Left colon (tissue), 2 donors: ENCODE results near the gene ANKRD34C. TPM values are rescaled to one million over a fixed set of nuclear protein-coding genes. Genes with fewer than 3 reads are reported as not detected.
A peak's percentile ranks its signal among the peaks of the same experiment; 100 is the strongest.
"Not testable (repeated sequence)": the region's sequence is repeated elsewhere in the genome, so short reads cannot be mapped to it uniquely, and the experiment has no call there.

Source experiments
- ATAC-seq: fragments of 200-7000 bp; cut with Tn5 transposase; one replicate; pipeline ENCODE4 v1.9.1; 2020; ENCODE audit warnings: mild to moderate bottlenecking, moderate library complexity
- DNase-seq, 2 donors: peaks; one replicate each; pipeline ENCODE4 v3.0.0-alpha.2; 2020
- intact Hi-C, 2 donors: fragments of 100-400 bp; cut with DNase I in 1 of 2; cut with micrococcal nuclease in 1 of 2; formaldehyde crosslinking; loops; one replicate each; pipeline versions ENCODE4 v1.11.2 to v1.14.0; 2022; cut with DNase I, micrococcal nuclease
- total RNA-seq, 2 donors: library from RNA; stranded (reverse); fragmentation: NEBNext Ultra II Directional; extraction: Animal tissue kit (Norgen Biotek cat#: 25700); gene quantifications; one replicate each; pipeline ENCODE4 v1.2.1, GENCODE V29; 2021
- donor health status: DM: no; HTN: no; CAD: no.
- donor health status: DM: yes; HTN: yes; CAD: no.

ANKRD34C gene
- total RNA-seq, 2 donors from 2014 or later: not detected

DNA sequence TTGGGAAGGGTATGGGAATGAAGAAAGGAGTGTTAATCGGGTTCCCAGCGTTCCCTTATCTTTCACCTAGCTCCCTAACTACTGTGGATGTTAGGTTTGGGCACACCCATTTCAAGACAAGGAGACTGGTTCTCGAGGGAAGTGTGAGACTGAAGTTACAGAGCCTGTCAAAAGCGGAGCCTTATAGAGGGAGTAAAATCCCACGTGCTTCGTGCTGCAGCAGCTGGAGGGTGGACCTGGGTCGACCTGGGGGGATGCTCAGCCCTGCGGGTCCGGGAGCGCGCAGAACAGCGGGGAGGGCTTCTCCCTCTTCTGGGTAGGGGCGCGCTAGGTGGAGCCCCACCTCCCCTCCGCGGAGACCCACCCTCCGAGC lies 28.1 kb downstream of the ANKRD34C start:
- peak in 1 of 2 donors; percentile 30 for DNase-seq
- peak; percentile 37 for ATAC-seq
- intact Hi-C loops: no loop called here

DNA sequence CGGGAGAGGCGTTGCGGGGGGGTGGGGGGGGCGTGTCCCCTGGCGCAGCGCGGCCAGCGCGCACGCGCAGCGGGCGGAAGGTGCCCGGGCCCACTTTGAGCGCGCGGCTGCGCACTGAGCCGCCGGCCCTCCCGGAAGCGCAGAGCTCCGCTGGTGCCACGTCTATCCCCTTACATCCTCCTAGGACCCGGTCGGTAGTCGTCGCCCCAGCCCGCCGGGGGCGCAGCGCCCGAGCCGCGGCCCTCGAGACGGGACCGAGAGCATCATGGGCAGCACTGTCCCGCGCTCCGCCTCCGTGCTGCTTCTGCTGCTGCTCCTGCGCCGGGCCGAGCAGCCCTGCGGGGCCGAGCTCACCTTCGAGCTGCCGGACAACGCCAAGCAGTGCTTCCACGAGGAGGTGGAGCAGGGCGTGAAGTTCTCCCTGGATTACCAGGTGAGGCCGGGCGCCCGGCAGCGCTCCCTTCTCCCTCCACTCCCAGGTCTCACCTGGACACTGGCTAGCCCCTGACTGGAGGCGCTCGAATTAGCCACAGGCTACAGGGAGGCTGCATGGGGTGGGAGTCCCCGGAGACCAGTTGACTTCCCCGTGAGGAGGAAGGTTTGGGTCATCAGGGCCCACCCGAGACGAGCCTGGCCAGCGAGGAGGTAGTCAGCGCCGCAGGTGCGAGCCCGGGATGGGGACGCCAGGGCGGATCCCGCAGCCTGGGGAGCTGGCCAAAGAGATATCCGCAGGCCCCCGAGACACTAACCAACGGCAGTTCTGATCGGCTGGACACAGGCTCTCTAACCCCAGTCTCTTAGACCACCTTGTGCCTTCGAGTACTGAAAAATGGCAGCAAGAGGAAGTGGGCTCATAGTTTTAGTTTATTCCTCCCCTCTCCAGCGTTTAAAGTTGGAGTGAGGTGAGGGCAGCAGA lies 28.7 kb downstream of the ANKRD34C start, which contains the start of gene TMED3:
TSS of gene TMED3 (plus strand) at position 128 of the 916 bp plus-strand sequence. CDS start at position 266, 138 bp downstream.
- ATAC-seq (peak; percentile 98), DNase-seq (peak; percentile 76 to 84)
- intact Hi-C loops: no loop called here

DNA sequence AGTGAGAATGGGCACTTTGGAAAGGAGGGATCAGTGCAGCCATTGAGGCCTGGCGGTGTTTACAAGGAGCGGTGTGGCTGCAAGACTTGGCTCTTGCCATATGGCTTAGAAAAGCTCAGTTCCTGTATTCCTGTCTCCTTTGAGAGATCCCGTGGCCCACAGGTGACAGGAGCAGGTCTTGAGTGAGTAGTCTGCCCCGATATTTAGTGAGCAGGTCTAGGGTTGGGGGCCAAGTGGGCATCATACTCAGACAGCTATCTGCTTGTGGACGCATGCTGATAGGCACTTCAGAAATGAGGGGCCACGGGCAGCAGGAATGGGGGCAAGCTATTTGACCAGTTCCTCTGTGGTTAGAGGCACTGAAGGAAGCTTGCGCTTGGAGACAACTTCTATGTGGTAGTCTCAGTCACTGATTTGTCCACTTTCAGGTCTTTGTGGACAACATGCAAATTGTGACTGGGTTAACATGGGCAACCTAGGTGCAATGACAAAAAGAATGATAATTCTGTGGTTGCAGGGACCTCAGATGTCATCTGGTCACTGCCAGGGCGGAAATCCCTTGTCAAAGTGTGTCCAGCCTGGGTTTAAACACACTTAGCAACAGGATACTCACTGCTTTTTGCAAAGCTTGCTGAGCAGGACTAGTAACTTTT lies 29.5 kb downstream of the ANKRD34C start:
- ATAC-seq (peak; percentile 17), DNase-seq (peak in 1 of 2 donors; percentile 6)
- intact Hi-C loops: no loop called here

DNA sequence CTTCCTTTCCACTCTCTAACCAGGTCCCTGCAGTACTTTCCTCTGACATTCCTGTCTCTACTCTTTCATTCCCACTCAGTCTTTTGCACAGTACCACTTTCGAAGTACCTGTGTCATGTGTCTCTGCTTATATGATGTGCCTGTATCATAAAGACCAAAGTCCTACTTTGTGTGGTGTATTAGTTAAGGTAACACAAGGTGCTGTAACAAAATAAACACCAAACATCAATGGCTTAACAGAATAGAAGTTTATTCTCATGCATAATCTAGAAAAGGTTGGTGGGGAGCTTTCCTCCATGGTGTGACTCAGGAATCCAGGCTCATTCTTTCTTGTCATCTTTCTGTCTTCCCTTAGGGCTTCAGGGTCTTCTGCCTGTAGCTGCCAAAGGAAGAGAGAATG lies 31.7 kb downstream of the ANKRD34C start:
- no peak for ATAC-seq
- intact Hi-C loops: no loop called here
- DNase-seq: no peak

DNA sequence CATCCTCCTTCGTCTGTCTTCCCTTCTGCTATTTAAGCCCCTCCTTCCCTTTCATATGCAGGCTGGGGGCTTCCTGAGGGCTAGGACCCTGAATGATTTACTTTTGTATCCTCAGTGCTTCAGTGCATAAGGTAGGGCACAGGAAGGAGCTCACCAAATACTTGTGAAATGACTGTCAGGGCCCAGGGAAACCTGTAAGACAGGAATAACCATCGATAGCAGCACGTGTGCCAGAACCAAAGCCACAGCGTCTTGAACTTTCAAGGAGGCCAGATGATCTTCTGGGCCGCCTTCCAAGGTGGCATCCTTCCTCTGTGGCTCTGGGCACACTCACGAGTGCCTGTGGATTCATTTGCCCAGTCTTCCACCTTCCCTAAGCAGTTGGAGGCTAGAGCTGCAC lies 32.3 kb downstream of the ANKRD34C start:
- DNase-seq (no peak), ATAC-seq (no peak)
- intact Hi-C loops: no loop called here

DNA sequence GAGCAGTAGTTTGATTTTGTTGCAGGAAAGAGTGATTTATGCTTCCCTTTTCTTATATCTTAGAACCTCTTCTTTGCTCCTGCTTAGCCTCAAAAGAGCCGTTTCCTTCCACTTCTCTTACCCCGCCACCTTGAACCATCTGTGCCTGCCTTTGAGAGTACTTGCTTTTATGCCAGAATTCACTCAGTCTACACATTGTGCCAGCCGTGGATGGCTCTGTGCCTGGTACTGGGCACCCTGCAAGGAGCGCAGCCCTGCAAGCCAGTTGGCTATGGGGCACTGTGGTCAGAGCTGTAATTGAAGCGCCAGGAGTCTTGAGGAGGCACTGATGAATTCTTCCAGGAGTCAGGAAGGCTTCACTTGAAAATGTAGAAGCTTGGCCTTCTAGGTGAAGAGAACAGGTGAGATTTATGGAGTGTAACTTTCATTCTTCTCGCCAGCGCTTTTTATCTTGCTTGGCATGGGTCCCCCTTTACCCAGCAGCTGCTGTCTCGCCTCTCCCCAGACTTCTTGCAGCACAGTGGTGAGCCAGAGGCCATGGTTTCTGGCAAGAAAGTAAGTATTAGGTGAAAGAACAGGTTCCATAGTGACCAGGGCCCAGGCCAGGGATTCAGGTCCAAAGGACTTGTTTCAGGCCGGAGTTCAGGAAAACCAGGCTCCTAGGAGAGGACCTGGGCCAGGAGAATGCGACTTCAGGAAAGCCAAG lies 33.3 kb downstream of the ANKRD34C start:
- intact Hi-C loops: no loop called here
- DNase-seq (no peak), ATAC-seq (no peak)

DNA sequence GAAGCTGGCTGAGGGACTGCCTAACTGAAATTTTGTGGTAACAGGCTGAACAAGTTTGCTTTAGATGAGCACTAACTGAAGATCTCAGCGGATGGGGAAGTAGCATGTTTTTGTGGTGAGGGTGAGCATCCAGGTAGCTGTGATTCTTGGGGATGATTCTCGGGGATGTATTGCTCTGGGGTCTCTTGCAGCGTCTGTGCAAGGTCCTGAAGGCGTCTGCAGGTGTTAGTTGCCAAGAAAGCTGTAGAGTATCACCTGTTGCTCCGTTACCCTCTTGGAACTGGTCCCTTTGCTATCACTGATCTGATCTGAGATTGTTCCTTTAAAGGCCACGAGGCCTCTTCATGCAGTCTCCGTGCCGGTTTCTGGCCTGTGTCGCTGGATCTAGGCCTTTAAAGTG lies 34.3 kb downstream of the ANKRD34C start:
- ATAC-seq: no peak
- no peak for DNase-seq
- intact Hi-C loops: no loop called here

DNA sequence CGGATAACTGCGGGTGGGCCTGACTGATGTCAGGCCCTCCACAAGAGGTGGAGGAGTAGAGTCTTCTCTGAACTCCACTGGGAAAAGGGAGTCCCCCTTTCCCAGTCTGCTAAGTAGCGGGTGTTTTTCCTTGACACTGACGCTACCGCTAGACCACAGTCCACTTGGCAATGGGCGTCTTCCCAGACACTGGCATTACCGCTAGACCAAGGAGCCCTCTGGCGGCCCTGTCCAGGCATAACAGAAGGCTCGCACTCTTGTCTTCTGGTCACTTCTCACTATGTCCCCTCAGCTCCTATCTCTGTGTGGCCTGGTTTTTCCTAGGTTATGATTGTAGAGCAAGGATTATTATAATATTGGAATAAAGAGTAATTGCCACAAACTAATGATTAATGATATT lies 37.5 kb downstream of the ANKRD34C start:
- DNase-seq, intact Hi-C loops, ATAC-seq: not testable (repeated sequence)

DNA sequence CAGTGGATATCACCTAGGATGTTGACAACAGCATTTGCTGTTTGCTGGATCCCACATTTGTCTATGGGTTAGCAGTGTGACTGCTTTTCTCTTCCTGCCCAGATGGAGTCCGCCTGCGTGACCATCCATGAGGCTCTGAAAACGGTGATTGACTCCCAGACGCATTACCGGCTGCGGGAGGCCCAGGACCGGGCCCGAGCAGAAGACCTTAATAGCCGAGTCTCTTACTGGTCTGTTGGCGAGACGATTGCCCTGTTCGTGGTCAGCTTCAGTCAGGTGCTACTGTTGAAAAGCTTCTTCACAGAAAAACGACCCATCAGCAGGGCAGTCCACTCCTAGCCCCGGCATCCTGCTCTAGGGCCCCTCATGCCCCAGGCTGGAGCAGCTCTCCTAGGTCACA lies 39.4 kb downstream of the ANKRD34C start:
- ATAC-seq (no peak), DNase-seq (no peak)
- intact Hi-C loops: no loop called here

DNA sequence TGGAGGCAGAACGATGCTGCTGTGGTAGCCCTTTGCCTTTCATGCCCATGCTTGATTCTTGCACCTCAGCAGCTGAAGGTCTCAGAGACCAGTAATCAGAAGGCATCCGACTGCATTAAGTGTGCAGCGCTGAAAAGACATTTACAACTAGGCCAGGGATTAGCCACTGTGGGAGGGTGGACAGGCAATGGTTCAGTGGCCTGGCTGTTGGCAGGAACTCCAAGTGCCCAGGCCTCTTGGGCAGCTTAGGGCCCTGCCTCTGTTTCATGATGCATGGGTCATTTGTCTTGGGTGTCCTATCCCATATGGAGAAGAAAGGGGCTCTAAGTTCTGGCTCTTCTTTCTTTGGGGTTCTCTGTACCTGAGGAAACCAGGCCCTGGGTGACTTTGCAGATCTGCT lies 39.8 kb downstream of the ANKRD34C start:
- intact Hi-C loops: no loop called here
- ATAC-seq: no peak
- no peak for DNase-seq

DNA sequence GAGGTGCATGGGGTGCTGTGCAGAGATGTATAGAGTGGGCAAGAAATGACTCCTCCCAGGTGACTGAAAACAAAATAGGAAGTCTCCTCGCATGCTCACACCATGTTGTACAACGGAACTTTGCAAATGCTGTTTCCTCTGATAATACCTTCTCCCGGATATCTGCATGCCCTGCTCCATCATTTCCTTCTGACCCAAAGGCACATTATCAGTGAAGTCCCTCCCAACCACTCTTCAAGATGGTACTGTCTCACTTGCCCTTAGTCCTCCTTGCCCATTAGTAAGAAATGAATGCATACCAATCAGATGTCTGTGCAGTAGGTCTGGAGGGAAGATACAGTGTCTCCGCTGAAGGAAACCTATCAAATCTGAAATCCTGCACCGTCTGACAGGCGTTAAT lies 40.4 kb downstream of the ANKRD34C start:
- intact Hi-C loops: no loop called here
- no peak for ATAC-seq
- DNase-seq: no peak

DNA sequence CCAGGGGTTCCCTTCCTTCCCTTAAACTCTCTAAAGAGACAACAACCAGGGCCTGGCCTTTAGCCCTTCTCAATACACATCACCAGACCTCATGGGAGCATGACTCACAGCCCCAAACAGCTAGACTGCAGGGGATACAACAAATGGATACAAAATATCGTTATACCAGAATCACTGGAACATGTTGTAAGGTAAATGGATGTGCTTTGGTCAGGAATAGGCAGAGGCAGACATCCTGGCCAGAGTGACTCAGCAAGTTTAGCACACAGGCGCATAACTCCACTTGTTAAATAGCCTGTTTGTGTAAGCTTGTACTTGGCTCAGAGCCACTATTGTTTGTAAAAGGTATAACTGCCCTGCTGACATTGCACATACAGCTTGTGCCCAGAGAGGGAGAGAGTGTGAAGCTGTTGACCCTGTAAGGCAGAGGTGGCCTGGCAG lies 46.7 kb downstream of the ANKRD34C start:
- intact Hi-C loops: no loop called here
- DNase-seq: no peak
- no peak for ATAC-seq

Other genes starting within 250 kb of the ANKRD34C start
- under 1 TPM; 0.14 to 0.18 TPM for gene RASGRF1, start 191.9 kb upstream of the ANKRD34C start, total RNA-seq
- gene TMED3, start 28.4 kb downstream of the ANKRD34C start, total RNA-seq: 10 to 100 TPM; 64.0 to 74.3 TPM
- under 1 TPM; 0.28 to 0.43 TPM for gene MINAR1, start 149.6 kb downstream of the ANKRD34C start, total RNA-seq